PC-3 (cell line): ENCODE data around the gene TDRD12.
"Not testable (repeated sequence)": the region's sequence is repeated elsewhere in the genome, so short reads cannot be mapped to it uniquely, and the experiment has no call there.

ENCODE experiments used
- CTCF ChIP-seq: fragments of 300-600 bp; sonication (generic); conservative IDR thresholded peaks from 2 replicates; pipeline ENCODE4 v1.5.1; 2017; ENCODE audit warnings: antibody characterized with exemption, low read depth, mild to moderate bottlenecking, low read length
- EZH2 ChIP-seq: fragments of 300-600 bp; sonication (generic); IDR thresholded peaks from one replicate; pipeline ENCODE4 v1.6.1; 2017; ENCODE audit warnings: antibody characterized with exemption, mild to moderate bottlenecking, low read length; ENCODE audit not compliant: unreplicated experiment
- EZH2phosphoT487 ChIP-seq: fragments of 300-600 bp; sonication (generic); IDR thresholded peaks from 2 replicates; pipeline ENCODE4 v1.6.1; 2018; ENCODE audit warnings: mild to moderate bottlenecking, antibody characterized with exemption, low read length, borderline replicate concordance

- TF ChIP-seq EZH2phosphoT487, CTCF, EZH2: not testable (repeated sequence)
These were observed 67.7 kb downstream of the TDRD12 start for GRCh38 chr19:32787161-32787813.
